ENCODE data around the gene EML6.
"Not testable (repeated sequence)": the region's sequence is repeated elsewhere in the genome, so short reads cannot be mapped to it uniquely, and the experiment has no call there.

EML6 gene

DNA sequence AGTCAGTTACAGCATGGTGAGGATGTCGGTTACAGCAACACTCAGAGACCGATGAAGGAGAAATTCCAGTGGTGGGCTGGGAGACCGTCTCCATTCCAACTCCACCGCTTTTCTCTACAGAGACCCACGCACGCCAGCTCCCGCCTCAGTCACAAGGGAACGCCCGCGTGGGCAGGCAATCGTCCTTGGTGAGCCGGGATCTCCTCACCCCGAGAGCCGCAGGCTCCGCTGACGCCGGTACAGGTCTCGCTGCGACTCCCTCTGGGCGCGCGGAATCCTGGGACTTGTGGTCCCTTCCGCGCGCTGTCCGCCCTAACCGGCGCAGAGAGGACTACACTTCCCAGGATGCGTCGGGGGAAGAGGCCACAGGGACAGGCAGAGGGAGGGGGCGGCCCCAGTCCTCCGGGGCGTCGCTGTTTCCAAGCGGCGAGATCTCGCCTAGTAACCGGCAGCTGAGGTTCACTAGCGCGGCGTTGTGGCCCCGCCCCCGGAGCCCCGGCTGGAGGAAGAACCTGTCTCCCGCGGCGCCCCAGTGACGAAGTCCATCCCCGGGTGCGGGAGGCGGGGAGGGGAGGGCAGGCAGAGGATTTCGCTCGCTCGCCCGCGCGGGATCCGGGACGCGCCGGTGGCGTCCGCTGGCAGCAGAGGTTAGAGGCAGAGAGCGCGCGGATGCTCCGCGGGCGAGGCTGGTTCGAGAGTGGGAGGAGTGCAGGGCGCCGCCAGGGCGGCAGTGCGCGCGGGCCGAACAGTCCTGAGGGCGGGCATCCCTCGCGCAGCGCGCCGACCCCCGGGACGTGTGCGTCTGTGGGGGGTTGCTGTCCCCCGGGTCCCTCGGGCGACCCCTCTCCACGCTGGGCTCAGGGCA, at the start of gene EML6:
Gene EML6, plus strand, starts transcription at position 532 of the 865 bp plus-strand sequence. CDS start 1,400 bp downstream, outside the sequence.
- DNase-seq = peak; percentile 94

DNA sequence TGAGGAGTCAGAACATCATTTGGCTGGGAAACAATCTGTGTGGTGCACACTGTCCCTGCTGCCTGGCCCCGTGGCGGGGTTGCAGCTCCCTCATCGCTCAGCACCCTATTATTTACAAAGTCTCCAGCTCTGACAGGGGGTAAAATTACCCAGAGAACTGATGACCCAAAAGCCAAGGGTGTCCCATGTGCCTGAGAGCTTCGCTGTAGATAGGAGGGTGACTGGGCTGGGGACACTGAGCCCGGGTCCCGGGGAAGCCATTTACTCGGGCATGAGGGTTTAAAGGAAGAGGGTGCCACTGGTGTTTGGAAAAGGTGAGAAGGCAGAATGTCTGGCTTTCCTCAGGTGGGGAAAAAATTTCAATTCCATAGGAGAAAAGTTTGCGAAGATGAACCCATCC, 48.2 kb upstream of the EML6 start:
- DNase-seq = no peak

DNA sequence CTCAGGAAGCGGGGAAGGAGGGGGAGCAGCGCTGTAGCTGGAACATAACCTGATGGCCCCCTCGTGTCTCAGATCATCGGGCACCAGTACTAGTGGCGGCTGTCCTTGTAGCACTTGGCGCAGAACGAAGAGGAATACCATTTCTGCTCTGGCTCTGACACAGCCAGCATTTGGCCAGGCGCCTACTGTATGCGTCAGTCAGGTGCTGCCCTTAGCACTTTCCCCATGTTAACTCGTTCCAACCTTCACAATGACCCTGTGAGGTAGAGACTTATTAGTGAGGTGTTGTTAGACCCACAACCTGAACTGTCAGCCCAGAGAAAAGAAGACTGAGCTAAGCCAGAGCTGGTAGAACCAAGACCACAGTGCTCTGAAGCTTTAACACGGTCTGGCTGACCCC, 47.7 kb upstream of the EML6 start:
- DNase-seq = no peak

DNA sequence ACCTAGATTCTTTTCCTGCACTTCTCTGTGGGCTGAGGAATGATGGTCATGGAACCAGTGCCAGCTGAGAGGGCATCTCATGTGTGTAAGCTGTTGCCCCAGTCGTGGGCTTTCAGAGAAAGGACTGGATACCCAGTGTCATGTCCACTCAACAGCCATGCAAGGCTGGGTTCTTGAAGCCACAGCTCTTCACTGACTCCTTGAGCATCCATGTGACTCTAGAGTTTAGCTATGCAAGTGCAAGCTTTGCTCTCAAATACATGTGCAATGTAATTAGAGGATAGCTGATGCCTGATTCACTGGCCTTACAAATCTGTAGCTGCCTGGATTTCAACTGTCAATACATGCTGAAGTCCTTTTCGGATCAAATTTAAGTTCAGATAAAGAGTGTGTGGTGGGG, 46.8 kb upstream of the EML6 start:
- no peak for DNase-seq

DNA sequence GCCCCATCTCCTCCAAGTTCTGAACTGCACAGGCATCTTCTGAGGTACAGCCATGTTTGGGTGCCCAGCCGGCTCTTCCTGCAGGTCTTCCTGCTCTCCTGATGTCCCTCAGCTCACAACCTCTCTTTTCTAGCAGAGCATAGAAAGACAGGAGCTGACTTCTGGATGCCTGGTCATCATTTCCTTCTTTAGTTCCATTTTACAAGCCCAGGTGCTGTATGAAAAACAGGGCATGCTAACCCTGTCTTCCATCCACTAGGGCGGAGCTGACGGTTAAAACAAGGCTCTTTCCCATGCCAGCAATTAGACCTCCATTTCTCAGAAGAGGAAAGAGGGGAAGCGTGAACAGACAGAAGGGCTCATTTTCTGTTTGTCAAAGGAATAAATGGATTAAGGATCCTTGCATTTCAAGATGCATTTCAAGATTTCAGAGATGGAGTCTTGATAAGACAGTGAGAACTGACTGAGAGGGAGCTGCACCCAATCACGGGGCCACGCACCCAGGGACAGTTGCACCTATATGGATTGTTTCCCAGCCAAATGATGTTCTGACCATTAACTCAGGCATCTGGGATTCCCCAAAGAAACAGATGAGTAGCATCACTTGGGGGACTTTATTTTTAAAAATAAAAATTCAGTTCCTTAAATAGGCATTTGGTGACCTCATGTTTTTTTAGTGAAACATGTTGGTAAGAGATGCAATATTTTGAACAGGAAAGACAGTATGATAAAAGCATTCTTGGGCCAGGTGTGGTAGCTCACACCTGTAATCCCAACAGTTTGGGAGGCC, 45.8 kb upstream of the EML6 start:
- DNase-seq = no peak

DNA sequence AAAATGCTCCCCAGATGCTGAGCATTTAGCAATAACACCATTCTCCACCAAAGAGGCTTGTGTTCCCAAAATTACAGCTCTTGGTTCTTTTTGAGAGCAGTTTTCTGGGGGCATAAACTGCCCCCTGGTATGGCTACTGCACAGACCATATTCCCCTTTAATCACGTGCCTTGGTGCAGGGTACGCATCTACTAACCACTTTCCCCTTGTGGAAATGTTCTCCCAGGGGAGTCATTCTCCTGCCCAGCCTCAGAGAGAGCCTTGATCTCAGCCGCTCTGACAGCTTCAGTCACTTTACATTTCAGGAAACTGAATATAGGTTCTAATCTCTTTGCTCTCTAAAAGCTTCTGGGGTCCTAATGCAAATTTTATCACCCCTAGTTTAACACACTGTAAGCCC, 44.7 kb upstream of the EML6 start:
- no peak for DNase-seq

DNA sequence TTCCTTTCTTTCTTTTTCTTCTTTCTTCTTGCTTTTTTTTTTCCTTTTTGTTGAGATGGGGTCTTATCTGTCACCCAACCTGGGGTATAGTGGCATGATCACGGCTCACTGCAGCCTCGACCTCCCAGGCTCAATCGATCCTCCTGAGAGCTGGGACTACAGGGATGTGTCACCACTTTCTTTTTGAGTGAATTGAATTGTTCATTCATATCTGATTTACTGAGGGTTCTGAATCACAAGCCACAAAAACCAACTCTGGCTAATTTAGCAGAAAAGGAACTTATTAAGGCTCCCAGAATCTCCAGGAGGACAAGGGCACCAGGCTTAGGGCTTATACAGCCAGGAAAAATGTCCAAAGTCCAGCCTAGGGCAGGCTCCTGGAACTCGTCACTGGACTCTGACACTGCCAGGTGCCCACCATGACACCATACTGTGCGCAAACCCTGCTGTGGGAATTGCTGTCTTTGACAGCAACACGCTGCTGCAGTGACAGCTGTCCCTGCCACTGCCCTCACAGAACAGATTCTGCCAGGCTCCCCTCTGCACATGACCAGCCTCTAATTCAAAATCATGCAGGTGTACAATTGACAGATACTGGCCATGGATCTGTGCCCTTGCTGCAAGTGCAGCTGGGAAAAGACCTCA, 42.9 kb upstream of the EML6 start:
- no peak for DNase-seq

DNA sequence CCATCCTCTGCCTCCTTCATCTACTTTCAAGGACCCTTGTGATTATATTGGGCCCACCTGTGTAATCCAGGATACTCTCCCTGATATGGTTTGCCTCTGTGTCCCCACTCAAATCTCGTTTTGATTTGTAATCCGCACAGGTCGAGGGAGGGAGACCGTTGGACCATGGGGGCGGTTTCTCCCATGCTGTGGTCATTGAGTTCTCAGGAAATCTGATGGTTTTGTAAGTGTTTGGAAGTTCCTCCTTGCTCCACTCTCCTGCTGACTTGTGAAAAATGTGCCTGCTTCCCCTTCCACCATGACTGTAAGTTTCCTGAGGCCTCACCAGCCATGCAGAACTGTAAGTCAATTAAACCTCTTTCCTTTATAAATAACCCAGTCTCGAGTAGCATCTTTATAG, 42.0 kb upstream of the EML6 start:
- DNase-seq = no peak

DNA sequence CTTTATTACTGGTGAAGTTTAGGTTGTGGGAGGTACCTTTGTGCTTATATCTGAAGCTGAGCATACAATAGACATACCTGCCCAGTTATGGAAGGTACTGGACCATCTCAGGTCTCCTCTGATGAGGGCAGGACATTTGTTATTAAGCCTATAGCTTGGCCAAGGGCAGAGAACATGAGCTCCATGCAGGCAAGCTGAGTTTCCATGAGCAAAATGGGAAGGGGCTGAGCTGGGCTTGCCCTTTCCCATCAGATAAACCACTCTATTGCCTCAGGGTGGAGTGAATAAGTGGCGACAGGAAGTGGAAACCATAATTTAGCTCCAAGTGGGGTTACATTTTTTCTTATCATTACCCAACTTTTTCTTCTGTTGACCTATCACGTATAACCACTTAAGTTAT, 39.9 kb upstream of the EML6 start:
- DNase-seq = no peak

DNA sequence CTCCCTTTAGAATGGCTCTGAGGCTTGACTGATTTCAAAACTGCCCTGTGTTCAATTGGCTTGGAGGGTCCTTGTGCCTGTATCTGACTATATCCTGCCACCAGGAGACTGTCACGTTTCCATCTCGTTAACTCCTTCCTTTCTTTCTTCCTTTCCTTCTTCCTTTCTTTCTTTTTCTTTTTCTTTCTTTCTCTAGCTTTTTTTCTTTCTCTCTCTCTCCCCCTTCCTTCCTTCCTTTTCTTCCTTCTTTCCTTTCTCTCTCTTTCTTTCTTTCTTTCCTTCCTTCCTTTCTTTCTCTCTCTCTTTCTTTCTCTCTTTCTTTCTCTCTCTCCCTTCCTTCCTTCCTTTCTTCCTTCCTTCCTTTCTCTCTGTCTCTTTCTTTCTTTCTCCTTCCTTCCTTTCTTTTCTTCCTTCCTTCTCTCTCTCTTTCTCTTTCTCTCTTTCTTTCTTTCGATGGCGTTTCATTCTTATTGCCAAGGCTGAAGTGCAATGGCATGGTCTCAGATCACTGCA, 38.1 kb upstream of the EML6 start:
- DNase-seq = peak; percentile 84

DNA sequence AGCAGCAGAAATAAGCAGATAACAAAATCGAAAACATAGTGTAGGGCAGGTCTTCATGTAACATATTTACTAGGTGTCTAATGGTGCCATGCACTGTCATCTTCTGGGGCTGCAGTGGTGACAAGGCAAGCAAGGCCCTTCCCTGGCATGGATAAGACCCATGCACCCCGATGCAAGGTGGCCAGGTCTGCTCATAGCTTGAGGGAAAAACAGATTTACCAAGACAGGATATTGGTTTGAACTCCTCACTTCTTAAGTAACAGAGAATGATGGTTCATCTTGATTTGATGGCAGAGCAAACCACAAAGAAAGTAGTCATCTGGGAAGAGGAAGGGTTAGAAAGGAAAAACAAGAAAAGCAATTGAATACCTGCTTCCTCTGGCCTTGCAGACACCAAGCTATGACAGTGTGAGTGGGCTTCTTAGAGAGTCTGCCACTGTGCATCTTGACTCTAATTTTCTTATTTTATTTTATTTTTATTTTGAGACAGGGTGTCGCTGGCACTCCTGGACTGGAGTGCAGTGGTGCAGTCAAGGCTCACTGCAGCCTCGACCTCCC, 35.8 kb upstream of the EML6 start:
- no peak for DNase-seq

DNA sequence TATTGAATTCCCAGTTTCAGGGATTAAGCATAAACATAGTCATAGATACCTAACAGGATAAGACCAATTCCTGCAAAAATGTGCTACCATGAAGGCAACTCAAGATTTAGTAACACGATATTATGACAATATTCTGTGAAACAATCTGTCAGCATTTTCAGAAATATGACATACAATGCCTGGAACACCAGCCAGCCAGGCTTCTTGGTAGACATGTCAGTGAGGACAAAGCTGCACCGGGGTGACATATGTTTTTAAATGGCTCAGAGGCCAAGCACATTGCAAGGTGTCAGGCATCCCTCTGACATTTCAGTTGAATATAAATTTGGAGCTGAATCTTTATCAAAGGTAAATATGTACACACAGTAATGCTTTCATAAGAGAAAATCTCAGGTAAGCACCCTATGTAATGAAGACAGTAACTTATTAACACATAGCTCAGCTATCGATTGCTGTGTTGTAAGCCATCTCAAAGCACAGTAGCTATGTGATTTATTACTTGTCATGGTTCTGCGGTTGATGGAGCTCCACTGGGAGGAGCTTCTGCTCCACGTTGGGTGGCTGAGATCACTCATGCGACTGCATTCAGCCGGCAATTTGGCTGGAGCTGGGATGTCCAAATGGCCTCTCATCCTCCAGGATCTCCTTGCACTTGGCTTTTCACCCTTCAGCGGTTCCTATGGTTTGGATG, 31.9 kb upstream of the EML6 start:
- no peak for DNase-seq

DNA sequence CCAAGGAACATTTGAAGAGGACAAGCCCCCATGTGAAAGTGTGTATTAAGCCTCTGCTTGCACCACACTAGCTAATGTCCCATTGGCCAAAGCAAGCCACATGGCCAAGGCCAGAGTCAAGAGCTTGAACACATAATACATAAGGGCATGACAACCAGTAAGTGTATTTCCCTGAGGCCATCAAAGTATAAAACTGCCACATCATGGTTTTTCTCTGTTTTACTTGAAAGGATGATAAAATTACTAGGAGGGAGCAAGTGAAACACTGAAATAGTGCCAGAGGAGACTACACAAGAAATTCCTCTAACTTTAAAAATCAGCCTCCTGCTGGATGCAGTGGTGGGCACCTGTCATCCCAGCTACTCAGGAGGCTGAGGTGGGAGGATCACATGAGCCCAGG, 30.9 kb upstream of the EML6 start:
- DNase-seq = no peak

DNA sequence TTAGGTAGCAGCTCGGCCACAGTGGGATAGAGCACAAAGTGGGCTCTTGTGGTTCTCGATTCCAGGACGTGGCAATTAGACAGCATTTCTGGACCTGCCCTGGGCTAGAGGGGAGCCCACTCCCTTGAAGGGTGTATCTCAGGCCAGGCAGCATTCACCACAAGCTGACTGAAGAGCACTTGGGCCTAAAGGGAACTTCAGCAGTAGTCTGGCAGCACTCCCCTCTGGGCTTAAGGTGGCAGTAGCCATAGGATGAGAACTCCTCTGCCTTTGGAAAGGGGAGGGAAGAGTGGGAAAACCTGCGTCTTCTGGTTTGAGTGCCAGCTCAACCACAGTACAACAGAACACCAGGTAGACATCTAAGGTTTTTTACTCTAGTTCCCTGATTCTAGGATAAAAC, 28.1 kb upstream of the EML6 start:
- DNase-seq = no peak

DNA sequence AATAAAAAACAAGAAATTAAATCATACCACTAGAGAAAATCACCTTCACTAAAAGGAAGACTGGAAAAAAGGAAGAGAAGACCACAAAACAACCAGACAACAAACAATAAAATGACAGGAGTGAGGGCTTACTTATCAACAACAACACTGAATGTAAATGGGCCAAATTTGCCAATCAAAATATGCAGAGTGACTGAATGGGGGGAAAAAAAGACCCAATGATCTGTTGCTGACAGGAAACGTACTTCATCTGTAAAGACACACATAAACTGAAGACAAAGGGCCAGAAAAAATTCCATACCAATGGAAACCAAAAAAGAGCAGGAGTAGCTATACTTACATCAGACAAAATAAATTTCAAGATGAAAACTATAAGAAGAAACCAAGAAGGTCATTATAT, 25.5 kb upstream of the EML6 start:
- no peak for DNase-seq

DNA sequence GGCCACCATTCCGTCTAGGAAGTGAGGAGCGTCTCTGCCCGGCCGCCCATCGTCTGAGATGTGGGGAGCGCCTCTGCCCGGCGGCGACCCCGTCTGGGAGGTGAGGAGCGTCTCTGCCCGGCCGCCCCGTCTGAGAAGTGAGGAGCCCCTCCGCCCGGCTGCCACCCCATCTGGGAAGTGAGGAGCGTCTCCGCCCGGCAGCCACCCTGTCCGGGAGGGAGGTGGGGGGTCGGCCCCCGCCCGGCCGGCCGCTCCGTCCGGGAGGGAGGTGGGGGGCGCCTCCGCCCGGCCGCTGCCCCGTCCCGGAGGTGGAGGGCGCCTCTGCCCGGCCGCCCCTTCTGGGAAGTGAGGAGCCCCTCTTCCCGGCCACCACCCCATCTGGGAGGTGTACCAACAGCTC, 24.5 kb upstream of the EML6 start:
- DNase-seq = not testable (repeated sequence)

DNA sequence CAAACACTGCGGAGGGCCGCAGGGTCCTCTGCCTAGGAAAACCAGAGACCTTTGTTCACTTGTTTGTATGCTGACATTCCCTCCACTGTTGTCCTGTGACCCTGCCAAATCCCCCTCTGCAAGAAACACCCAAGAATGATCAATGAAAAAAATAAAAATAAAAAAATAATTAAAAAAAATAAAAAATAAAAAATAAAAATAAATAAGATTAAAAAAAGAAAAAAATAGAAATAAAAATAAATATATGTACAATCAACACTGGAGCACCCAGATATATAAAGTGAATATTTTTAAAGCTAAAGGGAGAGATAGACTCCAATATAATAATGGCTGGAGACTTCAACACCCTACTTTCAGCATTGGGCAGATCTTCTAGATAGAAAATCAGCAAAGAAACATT, 23.8 kb upstream of the EML6 start:
- no peak for DNase-seq

DNA sequence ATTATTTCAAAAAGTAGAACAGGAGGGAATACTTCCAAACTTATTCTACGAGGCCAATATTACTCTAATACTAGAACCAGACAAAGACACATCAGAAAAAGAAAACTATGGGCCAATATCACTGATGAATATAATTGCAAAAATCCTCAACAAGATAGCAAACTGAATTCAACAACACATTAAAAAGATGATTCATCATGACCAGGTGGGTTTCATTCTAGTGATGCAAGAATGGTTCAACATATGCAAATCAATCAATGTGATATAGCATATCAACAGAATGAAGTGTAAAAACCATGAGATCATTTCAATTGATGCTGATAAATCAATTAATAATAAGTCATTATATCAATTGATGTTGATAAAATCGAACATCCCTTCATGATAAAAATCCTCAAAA, 22.4 kb upstream of the EML6 start:
- DNase-seq = no peak

DNA sequence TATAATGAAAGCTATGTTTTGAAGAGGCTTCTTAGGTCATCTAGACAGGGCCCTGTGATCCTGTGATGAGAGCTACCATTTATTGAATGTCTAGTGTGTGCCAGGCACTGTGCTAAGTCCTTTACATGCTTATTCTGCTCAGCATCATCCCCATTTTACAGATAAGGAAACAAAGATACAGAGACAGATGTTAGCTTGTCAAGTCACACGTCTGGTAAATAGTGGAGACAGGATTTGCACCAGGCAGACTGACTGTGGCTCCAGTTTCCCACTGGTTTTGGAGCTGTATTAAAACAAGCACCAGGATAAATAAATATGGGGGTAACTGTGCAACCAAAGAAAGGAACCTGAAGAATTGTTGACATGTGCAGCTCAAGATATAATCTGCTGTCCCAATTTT, 19.2 kb upstream of the EML6 start:
- DNase-seq = no peak

DNA sequence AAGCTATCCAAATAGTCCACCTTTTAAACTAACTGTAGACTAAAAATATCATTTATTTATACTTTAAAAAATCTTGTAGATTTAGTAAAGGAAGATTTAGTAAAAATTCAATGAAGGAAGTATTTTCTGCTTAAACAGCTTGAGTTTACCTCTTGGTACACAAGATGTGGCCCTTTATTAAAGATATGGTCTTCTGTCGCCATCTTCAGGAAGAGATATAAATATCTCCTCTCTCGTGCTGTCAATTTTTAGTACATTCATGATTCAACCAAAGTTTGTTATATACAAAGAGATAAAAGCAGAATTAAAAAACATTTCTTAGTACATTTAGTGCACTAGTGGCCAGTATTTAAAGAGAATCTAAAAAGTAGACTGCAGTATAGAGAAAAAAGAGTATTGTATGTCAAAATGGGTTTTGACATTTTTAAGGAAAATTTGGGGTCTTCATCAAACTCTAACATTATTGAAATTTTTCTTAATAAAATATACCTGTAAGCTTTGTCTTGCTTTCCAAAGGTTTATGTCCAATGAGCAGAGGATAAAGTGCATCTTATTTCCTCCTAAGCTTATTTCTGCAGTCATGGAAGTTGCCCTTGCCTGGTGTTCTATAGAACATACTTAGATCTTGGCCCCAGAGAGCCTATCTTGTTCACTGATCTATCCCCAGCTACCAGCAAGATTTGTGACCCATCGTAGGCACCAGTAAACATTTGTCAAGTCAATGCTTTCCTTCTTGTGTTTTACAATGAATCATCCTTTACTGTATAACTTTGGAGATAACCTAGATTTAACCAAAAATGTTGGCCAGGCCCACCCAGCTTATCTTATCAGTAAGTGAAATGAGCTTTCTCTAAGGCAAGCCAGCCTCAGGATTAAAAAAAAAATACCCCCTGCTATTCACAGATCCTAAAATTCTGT, 18.5 kb upstream of the EML6 start:
- peak; percentile 70 for DNase-seq

DNA sequence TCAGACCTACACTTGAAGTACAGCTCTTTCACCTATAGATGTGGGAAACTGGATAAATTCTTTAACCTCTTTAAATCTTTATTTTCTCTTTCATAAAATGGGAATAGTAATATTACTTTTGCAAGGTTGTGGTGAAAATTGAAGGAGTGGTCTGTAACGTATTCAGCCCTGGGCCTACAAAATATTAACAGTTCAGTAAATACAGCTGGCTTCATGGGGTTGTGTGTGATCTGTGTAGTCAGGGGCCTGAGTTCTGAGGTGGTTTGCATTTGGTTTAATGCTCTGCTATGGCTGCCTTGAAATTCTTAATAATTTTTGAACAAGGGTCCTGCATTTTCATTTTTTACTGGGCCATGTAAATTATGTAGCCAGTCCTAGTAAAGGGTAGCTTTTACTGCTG, 16.8 kb upstream of the EML6 start:
- DNase-seq = no peak
